ENCODE measurements around the gene TMEM132D.

- no peak for TF ChIP-seq CTCF (IDR thresholded peaks at IDR 0.05; ENCODE audit: poor library complexity)
- no peak for TF ChIP-seq EZH2 (IDR thresholded peaks at IDR 0.05; ENCODE audit: borderline replicate concordance)
- TF ChIP-seq EZH2phosphoT487 (IDR thresholded peaks at IDR 0.05; ENCODE audit: low read depth, severe bottlenecking, unreplicated experiment), result no peak
These were observed 437.3 kb downstream of the TMEM132D start for GRCh38 chr12:129466499-129466898.
